NCI-H2227 (cell line): ENCODE results near the gene EFCAB5.
"Not testable (repeated sequence)": the region's sequence is repeated elsewhere in the genome, so short reads cannot be mapped to it uniquely, and the experiment has no call there.

ENCODE experiments used
- DNase-seq: peaks from one replicate; lab custom pipeline; 2025; ENCODE audit not compliant: unreplicated experiment; lab: John Stamatoyannopoulos, UW

The EFCAB5 gene

DNA sequence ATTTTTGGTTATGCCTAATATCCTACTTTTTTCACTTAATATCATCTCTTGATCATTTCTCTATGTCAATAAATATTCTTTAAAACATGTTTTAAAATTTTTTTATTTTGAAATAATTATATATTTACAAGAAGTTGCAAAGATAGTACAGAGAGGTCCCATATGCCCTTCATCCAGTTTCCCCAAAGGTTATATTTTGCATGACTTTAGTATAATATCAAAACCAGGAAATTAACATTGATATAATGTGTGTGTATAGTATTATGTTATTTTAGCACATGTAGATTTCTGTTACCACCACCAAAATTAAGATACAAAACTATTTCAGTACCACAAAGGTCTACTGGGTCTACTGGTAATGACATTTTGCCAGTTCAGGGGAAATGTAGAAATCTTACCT lies 60.7 kb downstream of the EFCAB5 start:
- DNase-seq = no peak

DNA sequence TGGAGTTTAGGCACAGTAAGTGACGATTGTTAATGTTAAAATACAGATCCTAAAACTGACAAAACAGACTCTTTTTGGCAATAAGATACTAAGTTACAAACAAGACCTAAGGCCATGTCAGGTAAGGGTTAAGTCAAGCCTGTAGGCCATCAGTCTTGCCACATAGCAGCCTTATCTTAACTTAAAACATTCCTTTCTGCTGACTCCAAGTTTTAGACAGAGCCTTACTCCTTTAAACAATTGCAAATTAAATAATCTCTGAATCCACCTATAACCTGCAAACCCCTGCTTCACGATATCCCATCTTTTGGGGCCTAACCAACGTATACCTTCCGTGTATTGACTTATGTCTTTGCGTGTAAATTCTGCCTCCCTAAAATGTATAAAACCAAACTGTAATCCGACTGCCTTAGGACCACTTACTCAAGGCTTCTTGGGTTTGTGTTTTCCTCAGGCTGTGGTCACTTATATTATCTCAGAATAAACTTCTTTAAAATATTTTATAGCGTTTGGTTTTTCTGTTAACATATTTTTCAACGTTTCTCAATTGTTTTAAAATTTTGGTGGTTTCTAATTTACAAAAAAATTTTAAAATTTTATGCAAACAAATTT lies 64.4 kb downstream of the EFCAB5 start:
- no peak for DNase-seq

DNA sequence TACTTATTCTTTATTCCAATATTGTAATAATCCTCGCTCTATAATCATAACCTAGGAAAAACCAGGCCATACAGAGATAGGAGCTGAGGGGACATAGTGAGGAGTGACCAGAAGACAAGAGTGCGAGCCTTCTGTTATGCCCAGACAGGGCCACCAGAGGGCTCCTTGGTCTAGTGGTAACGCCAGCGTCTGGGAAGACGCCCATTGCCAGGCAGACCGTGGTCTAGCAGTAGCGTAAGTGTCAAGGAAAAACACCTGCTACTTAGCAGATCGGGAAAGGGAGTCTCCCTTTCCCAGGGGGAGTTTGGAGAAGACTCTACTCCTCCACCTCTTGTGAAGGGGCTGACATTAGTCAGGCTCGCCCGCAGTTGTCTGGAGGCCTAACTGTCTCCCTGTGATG lies 70.5 kb downstream of the EFCAB5 start:
- not testable (repeated sequence) for DNase-seq

DNA sequence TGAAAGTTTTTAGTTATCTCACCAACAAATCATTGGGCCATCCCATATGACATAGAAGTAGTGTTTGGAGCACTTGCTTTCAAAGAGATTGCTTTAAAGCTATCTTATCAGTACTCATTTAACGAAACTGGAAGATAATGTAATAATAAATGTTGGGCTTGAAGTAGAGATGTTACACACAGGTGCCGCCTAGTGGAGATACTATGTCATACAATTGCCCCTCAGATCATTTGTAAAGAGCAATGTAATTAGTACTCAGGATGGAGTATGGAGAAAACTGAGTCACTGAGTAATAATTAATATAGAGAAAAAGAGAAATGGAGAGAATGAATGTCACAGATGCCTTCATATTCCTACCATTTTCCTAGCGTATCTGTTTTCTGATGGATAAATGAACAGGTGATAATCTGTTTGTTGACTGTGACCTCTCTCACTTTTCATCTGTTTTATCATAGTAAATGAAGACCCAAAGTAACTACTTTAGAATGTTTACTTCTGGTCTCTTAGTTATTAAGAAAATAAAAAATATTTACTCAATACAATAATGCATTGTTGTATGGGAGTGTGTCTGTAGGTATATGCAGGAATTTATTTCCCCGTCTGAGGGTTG lies 80.4 kb downstream of the EFCAB5 start:
- peak; percentile 26 for DNase-seq

DNA sequence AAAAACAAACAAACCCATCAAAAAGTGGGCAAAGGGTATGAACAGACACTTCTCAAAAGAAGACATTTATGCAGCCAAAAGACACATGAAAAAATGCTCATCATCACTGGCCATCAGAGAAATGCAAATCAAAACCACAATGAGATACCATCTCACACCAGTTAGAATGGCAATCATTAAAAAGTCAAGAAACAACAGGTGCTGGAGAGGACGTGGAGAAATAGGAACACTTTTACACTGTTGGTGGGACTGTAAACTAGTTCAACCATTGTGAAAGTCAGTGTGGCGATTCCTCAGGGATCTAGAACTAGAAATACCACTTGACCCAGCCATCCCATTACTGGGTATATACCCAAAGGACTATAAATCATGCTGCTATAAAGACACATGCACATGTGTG lies 83.9 kb downstream of the EFCAB5 start:
- DNase-seq = not testable (repeated sequence)

DNA sequence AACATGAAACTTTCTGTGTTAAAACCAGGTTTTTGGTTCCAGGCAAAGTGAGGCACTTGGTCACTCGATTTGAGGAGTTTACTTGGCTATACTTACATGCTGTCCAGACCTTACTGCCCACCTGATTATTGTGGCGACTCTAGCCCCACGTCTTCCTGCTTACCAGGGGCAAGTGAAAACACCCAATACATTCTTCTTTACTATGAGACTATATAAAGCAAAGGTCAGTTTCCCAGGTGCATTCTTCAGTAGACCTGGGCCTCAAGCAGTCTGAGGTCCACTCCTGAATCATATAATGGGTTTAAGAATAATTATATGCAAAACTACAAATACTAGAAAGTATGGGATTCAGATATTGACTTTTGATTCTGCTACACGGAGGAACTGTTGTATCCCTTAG lies 86.2 kb downstream of the EFCAB5 start:
- no peak for DNase-seq

DNA sequence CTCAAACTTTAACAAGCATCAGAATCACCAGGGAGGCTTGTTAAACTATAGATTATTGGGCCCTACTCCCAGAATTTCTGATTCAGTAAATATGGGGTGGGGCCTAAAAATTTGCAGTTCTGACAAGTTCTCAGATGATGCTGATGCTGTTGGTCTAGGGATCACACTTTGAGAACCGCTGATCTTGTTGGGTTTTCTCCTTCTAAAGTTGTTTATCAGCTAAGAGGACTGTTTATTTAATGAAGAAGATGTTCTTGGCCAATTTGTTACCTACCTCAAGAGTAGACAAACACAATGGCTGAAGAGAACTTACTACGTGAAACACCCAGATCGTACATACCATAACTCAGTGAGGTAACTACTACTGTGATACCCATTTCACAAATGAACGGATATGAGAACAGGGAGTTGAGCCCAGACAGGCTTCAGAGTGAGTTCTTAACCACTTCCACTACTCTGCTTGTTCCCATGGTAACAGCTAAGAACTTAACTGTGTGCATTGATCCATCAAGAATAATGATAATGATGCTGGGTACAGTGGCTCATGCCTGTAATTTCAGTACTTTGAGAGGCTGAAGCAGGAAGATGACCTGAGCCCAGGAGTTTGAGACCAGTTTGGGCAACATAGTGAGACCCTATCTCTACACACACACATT lies 89.9 kb downstream of the EFCAB5 start:
- DNase-seq = peak; percentile 22

DNA sequence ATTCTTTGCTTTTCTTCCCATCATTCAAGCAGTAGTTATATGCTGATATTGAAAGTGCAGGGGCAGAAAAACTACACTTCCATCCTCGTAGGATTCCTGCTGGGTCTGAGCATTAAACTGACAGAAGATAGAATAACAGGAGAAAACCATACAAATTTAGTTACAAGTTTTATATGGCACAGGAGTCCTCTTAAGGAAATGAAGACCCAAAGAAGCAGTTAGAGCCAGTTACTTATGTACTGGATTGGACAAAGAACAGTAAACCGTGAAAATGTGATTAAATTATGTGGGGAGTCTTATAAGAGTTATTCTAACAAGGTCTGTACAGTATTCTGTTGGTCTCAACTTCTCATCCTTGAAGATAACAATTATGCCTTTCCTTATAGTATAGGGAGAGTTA lies 93.9 kb downstream of the EFCAB5 start:
- DNase-seq = no peak

DNA sequence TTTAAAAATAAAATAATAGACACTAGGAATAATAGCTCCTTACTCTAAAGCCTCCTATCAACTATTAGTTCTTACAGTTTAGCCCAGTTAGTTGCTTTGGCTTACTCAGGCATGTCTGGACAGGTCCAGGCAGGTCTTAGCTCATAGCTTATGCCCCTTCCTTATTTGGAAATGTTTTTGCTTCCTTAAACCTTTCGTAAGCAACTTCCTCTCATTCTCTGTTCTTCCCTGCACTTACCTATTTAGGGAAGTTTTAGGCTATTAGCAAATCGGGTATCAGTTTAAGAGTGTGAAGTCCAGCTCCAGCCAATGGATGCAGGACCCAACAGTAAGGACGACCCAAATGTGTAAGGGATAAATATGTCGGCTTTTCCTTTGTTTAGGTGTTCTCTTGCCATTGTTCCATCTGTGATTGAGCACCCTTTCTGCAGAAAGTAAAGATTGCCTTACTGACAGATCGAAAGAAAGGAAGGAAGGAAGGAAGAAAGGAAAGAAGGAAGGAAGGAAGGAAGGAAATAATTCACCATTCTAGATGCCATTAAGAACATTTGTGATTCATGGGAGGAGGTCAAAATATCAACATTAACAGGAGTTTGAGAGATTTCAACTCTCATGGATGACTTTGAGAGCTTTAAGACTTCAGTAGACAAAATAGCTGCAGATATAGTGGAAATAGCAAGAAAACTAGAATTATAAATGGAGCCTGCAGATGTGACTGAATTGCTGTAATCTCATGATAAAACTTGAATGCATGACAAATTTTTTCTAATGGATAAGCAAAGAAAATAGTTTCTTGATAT lies 99.5 kb downstream of the EFCAB5 start:
- DNase-seq = not testable (repeated sequence)

DNA sequence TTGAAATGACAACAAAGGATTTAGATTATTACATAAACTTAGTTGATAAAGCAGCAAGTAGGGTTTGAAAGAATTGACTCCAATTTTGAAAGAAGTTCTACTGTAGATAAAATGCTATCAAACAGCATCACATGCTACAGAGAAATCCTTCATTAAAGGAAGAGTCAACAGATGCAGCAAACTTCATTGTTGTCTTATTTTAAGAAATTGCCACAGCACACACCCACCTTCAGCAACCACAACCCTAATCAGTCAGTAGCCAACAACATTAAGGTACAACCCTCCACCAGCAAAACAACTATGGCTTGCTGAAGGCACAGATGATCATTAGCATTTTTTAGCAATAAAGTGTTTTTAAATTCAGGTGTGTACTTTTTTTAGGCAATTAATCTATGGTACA lies 100.1 kb downstream of the EFCAB5 start:
- no peak for DNase-seq

DNA sequence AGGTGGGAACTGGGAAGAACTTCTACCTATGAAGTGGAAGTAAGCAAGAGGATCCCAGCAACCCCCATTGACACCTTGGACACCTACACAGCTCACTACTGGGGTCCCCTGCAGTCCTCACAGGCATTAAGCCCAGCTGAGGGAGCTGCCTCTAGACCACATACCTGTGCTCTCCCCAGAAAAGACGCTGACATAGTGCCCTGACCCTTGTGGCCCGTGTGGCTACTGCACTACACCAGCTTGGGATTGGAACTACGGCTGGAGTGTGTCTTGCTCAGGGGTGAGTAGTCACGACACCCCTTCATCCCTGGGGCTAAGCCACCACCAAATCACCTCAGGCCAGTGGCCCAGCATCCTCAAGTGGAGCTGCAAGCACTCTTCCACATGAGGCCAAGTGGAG lies 120.9 kb downstream of the EFCAB5 start:
- DNase-seq = no peak

DNA sequence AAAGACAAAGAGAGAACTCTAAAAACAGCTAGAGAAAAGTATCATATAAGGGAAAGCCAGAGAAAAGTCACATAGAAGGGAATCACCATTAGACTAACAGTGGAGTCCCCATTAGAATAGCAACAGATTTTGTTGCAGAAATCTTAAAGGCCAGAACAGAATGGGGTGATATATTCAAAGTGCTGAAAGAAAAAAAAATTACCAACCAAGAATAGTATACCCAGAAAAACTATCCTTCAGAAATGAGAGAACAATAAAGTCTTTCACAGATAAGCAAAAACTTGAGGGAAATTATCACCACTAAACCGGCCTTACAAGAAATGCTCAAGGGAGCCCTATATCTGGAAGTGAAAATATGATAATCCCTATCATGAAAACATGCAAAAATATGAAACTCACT lies 123.3 kb downstream of the EFCAB5 start:
- DNase-seq = no peak

DNA sequence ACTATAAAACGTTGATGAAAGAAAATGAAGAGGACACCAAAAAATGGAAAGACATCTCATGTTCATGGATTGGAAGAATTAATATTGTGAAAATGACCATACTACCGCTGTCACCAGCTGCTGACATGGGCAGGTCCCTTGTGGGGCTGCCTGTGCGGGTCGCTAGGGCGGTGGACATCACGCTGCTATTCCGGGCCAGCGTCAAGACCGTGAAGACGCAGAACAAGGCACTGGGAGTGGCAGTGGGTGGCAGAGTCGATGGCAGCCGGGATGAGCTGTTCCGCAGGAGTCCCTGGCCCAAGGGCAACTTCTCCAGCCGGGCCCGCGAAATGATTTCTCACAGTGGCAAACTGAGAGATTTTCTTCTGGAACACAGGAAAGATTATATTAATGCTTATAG lies 127.0 kb downstream of the EFCAB5 start:
- no peak for DNase-seq

DNA sequence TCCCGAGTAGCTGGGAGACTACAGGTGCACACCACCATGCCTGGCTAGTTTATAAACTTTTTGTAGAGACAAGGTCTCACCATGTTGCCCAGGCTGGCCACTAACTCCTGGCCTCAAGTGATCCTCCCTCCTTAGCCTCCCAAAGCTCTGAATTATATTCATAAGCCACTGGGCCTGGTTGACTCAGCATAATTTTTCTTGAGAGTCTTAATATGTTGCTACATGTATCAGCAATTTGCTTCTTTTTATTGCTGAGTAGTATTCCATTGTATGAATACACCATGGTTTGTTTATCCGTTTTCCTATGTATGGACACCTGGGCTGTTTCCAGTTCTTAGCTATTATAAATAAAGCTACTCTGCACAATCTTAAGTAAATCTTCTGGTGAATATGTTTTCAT lies 132.8 kb downstream of the EFCAB5 start:
- no peak for DNase-seq

DNA sequence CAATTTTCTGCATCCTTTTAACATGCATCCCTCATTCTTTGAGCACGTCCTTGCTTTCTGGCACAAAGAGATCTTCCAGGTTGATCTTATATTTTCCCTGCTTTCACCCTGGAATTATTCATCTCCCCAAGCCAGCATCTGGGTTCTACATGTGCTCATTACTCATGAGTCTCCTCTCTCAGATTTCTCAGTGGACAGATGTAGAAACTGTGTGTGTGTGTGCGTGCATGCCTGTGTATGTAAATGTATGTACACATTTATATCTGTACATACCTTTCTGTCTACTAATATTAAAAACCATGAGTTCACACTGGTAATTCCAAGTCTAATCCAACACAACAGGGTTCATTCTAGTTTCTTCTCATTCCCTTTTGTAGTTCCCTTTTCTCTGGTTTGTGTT lies 133.3 kb downstream of the EFCAB5 start:
- DNase-seq = no peak

DNA sequence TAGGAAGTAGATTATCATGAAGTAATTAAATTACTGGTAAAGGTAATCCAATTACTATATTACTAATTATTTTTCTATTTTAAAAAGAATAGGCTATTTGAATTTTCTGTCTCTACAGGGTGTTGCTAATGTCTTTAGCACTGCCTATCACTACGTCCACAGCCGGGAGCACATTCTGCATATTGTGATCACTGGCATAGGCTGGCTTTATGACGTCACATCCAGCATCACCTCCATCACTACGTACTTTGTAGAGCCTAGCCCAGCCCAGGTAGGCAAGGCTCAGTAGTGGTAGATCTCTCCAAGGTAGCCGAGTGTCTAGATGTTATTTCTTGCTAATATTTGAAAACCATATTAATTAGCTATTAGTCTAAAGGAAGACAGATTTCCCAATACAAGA lies 141.3 kb downstream of the EFCAB5 start:
- DNase-seq = no peak

DNA sequence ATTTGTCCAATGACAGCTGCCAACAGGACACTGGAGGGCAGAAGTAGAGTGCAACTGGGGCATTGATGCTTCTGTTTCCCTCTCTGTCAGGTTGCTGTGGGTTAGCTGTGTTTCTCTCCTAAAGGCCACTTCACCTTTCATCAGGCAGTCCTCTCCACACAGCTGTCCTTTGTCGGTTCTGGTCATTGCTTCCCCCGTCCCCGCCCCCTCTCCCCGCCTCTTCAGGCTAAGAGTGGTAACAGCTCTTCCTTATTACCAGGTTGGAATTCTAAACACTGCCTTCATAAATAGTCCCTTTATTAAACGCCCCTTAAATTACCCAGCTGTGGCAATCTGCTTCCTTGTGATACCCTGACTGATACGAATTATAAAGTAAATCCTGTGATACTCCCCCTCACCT lies 143.4 kb downstream of the EFCAB5 start:
- DNase-seq = peak; percentile 61

DNA sequence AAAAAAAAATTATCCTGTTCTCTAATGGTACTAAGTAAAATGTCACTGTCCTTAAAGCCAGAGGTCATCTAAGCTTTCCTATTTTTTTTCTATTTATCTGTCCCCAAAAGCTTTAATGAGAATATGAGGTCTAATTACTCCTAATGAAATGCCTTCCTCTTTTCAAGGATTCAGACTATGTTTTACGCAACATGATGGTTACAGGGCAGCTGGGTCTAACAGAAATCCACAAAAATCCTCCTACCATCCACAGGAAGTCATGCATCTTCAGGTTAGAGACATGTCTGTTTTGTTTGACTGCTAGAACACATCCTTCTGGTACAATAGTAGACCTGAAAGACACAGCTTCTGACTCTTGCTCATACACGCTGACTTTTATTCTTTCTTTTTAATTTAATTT lies 145.5 kb downstream of the EFCAB5 start:
- no peak for DNase-seq

DNA sequence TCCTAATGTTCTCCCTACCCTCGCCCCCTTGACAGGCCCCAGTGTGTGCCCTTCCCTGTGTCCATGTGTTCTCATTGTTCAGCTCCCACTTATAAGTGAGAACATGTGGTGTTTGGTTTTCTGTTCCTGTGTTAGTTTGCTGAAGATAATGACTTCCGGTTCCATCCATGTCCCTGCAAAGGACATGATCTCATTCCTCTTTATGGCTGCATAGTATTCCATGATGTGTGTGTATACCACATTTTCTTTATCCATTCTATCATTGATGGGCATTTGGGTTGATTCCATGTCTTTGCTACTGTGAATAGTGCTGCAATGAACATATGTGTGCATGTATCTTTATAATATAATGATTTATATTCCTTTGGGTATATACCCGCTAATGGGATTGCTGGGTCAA lies 146.0 kb downstream of the EFCAB5 start:
- not testable (repeated sequence) for DNase-seq

DNA sequence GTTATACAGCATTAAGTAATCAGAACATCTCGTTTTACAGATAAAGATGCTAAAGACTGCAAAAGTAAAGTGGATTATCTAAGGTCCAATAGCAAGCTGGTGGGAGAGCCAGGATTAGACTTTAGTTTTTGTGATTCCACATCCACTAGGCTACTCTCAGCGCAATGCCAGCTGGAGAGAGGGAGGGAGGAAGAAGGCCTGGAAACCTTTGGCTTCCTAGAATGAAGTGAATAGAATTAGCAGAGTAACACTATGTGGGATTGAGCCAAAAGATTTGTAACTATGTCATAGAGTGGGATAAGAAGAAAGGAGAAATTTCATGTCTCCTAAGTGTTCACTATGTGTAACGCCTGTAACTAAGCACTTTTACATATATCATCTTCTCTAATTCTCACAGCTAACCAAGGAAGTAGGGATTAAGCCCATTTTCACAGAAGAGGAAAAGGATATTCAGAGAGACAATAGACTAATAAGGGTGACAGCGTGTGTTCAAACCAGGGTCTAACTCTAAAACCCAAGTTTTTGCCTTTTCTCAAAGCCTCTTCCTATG lies 149.8 kb downstream of the EFCAB5 start:
- no peak for DNase-seq

DNA sequence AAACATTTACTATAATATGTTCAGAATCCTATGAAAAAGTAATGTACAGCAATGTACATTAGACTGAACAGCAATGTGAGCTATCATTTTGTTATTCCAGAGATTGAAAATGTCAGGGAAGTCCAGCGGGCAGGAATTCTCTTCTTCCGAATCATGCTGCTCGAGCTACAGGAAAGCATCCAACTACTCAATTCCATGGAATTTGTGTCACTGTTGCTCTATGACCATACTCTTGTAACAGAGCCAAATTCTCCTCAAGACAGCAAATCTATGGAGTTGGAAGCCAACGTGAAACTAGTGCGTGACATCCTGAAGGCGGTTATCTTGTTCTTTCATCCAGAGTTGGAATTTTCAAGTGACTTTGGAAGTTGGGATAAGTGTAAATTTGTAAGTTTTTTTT lies 150.3 kb downstream of the EFCAB5 start:
- DNase-seq = no peak

DNA sequence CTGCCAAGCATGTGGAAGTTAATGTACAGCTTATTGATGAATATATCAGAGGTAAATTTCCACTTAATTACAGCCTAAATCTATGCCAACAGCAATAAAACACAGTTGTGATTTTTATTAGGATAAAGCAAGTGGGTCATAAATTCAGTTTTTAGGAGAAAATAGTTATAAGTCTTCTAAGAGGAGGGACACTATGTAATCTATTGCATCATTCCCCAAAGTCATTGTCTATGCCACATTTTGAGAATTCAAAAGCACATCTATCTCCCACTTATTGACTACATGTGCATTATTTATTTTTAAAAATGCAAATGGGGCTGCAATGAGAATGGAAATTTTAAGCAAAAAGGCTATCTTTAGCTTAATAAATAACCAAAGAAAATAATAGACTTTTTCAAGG lies 151.5 kb downstream of the EFCAB5 start:
- DNase-seq = no peak
